CD4-positive, alpha-beta T cell treated with Interleukin-1 beta for 1 hour (primary cell): ENCODE results near the gene CALN1.
"Not testable (repeated sequence)": the region's sequence is repeated elsewhere in the genome, so short reads cannot be mapped to it uniquely, and the experiment has no call there.

Source experiments
- DNase-seq, 2 donors: peaks; one replicate each; pipeline ENCODE4 v3.0.0-alpha.2; 2020 to 2022

The CALN1 gene

GRCh38 chr7:72412121-72412618, at the start of gene CALN1:
Gene CALN1, minus strand, starts transcription at chr7:72412338.
- not testable (repeated sequence) for DNase-seq

GRCh38 chr7:72453471-72453870, 41.3 kb upstream of the CALN1 start:
- DNase-seq: no peak

GRCh38 chr7:72447465-72448204, 35.5 kb upstream of the CALN1 start:
- DNase-seq: no peak

GRCh38 chr7:72446591-72447462, 34.7 kb upstream of the CALN1 start:
- DNase-seq: no peak

- no peak for DNase-seq
Measured at GRCh38 chr7:72446131-72446530, 34.0 kb upstream of the CALN1 start.

- no peak for DNase-seq
Measured at GRCh38 chr7:72445580-72445979, 33.4 kb upstream of the CALN1 start.

GRCh38 chr7:72445075-72445474, 32.9 kb upstream of the CALN1 start:
- DNase-seq: no peak

GRCh38 chr7:72444026-72444776, 32.1 kb upstream of the CALN1 start:
- DNase-seq: no peak

GRCh38 chr7:72441791-72442190, 29.7 kb upstream of the CALN1 start:
- DNase-seq: no peak

GRCh38 chr7:72438491-72438890, 26.4 kb upstream of the CALN1 start:
- DNase-seq: no peak

GRCh38 chr7:72437610-72438009, 25.5 kb upstream of the CALN1 start:
- DNase-seq: no peak

GRCh38 chr7:72437061-72437585, 25.0 kb upstream of the CALN1 start:
- DNase-seq: no peak

GRCh38 chr7:72435925-72436480, 23.9 kb upstream of the CALN1 start:
- DNase-seq: no peak

- DNase-seq: no peak
Measured at GRCh38 chr7:72435366-72435765, 23.2 kb upstream of the CALN1 start.

- DNase-seq: no peak
Measured at GRCh38 chr7:72430531-72430930, 18.4 kb upstream of the CALN1 start.

GRCh38 chr7:72429316-72429715, 17.2 kb upstream of the CALN1 start:
- DNase-seq: no peak

- DNase-seq: no peak
Measured at GRCh38 chr7:72416846-72417245, 4.7 kb upstream of the CALN1 start.

- DNase-seq: no peak
Measured at GRCh38 chr7:72415586-72415985, 3.4 kb upstream of the CALN1 start.

GRCh38 chr7:72413886-72414285, 1.7 kb upstream of the CALN1 start:
- no peak for DNase-seq

GRCh38 chr7:72413290-72413689, 1.2 kb upstream of the CALN1 start:
- DNase-seq: no peak

GRCh38 chr7:72411419-72411818, 719 bp downstream of the CALN1 start:
- DNase-seq: no peak

GRCh38 chr7:72409638-72410015, 2.5 kb downstream of the CALN1 start:
- no peak for DNase-seq
